Panc1 (cell line): ENCODE data around the gene MAPK8. TPM values are rescaled to one million over a fixed set of nuclear protein-coding genes. Genes with fewer than 3 reads are reported as not detected.

Experiments
- ATAC-seq: fragments of 200-7000 bp; cut with Tn5 transposase; 2 replicates; pipeline ENCODE4 v1.9.1; 2020; ENCODE audit warnings: mild to moderate bottlenecking, moderate library complexity
- BruUV-seq: library from RNA; stranded (reverse); fragments of 400-500 nt; replicated peaks from 2 replicates; lab custom pipeline; 2021; lab: Mats Ljungman, UMichigan
- CTCF ChIA-PET: fragments of 300-600 bp; sonication (Branson Sonifier 250); formaldehyde crosslinking; loops from one replicate; lab custom pipeline; 2022; ENCODE audit warnings: antibody characterized with exemption; lab: Charles Lee
- POLR2A ChIA-PET: fragments of 300-600 bp; sonication (Branson Sonifier 250); formaldehyde crosslinking; loops from one replicate; lab custom pipeline; 2022; ENCODE audit warnings: antibody characterized with exemption; lab: Charles Lee
- DNase-seq: peaks from one replicate; pipeline ENCODE4 v3.0.0-alpha.2; 2010; ENCODE audit warnings: low read depth, low spot score
- H3K27ac ChIP-seq: 2 replicates; pipeline ENCODE4 v1.5.1; 2011; ENCODE audit warnings: mild to moderate bottlenecking, low read length, inconsistent platforms
- H3K27me3 ChIP-seq: fragments of 200-500 bp; sonication (Bioruptor generic); 2 replicates; pipeline ENCODE4 v1.6.0; 2014; ENCODE audit warnings: low read length, inconsistent platforms; ENCODE audit not compliant: control insufficient read depth, insufficient read depth
- H3K36me3 ChIP-seq: fragments of 200-500 bp; sonication (Bioruptor generic); 2 replicates; pipeline ENCODE4 v1.5.1; 2014; ENCODE audit warnings: inconsistent platforms, mild to moderate bottlenecking, low read length, moderate library complexity; ENCODE audit not compliant: control insufficient read depth, insufficient read depth
- H3K4me1 ChIP-seq: 2 replicates; pipeline ENCODE4 v1.5.1; 2011; ENCODE audit warnings: inconsistent platforms, mild to moderate bottlenecking, low read length, moderate library complexity; ENCODE audit not compliant: control insufficient read depth, insufficient read depth
- H3K4me3 ChIP-seq, 2 experiments: 2 replicates each; pipeline ENCODE4 v1.5.1; 2011 to 2012; ENCODE audit warnings: low read depth in 2 of 2, low read length in 2 of 2, mild to moderate bottlenecking in 2 of 2, inconsistent platforms in 1 of 2, moderate library complexity in 1 of 2
- H3K9me3 ChIP-seq: fragments of 200-500 bp; sonication (Bioruptor generic); 2 replicates; pipeline ENCODE4 v1.5.1; 2014; ENCODE audit warnings: low read depth, mild to moderate bottlenecking, inconsistent platforms, low read length, moderate library complexity; ENCODE audit not compliant: control insufficient read depth, insufficient read depth
- CTCF ChIP-seq: fragments of 450-650 bp; IDR thresholded peaks from 2 replicates; pipeline ENCODE4 v1.5.1; 2017; ENCODE audit warnings: mild to moderate bottlenecking
- POLR2AphosphoS5 ChIP-seq: IDR thresholded peaks from 2 replicates; pipeline ENCODE4 v1.6.1; 2012; ENCODE audit warnings: mild to moderate bottlenecking, low read depth, low read length, moderate library complexity
- REST ChIP-seq, 2 experiments: IDR thresholded peaks; 2 replicates each; pipeline ENCODE4 v1.6.1; 2011 to 2012; ENCODE audit warnings: low read depth in 2 of 2, control low read depth in 1 of 2, low read length in 1 of 2, mild to moderate bottlenecking in 1 of 2, moderate library complexity in 1 of 2; ENCODE audit not compliant: insufficient read depth in 1 of 2
- SIN3A ChIP-seq: IDR thresholded peaks from 2 replicates; pipeline ENCODE4 v1.6.1; 2012; ENCODE audit warnings: low read depth, mild to moderate bottlenecking, low read length, moderate library complexity, borderline replicate concordance; ENCODE audit not compliant: insufficient read depth
- TCF7L2 ChIP-seq: IDR thresholded peaks from 2 replicates; pipeline ENCODE4 v1.6.1; 2011; ENCODE audit warnings: mild to moderate bottlenecking, low read depth, low read length, inconsistent platforms
- in situ Hi-C: cut with HindIII; loops from 2 replicates; pipeline ENCODE4 v1.10.0; 2016; ENCODE audit warnings: low sequenced_read_pairs, low pct_unique_long_range_greater_than_20kb
- intact Hi-C: fragments of 100-400 bp; cut with micrococcal nuclease; formaldehyde crosslinking; loops from one replicate; pipeline ENCODE4 v1.10.0; 2022; ENCODE audit not compliant: unreplicated experiment
- total RNA-seq: library from RNA; stranded (reverse); gene quantifications from one replicate; pipeline ENCODE4 v1.2.1, GENCODE V29; 2021; ENCODE audit not compliant: unreplicated experiment

MAPK8 gene
- total RNA-seq, 1 experiment from 2014 or later, result 66.6 TPM

- no peaks in the 10 kb centered on the region for H3K4me1 ChIP-seq
Observed at GRCh38 chr10:48472501-48473069, 166.1 kb downstream of the MAPK8 start.

GRCh38 chr10:48473704-48474103 lies 167.2 kb downstream of the MAPK8 start:
- DNase-seq (no peak), ATAC-seq (no peak)
- ChIA-PET POLR2A (no interaction called here), CTCF (no interaction called here)
- intact Hi-C loops (no loop called here), in situ Hi-C loops (no loop called here)
- Histone ChIP-seq H3K36me3 (no peaks in the 10 kb centered on the region), H3K4me1 (no peaks in the 10 kb centered on the region), H3K4me3 (no peak overlapping the region), H3K27me3 (peaks cover 7% of the 10 kb centered on the region; the same call in 1 of the 2 replicates), H3K27ac (no peak overlapping the region), H3K9me3 (no peaks in the 10 kb centered on the region)
- no TSS peak for BruUV-seq
- TF ChIP-seq TCF7L2, result no peak
- TF ChIP-seq REST (IDR thresholded peaks at IDR 0.05; ENCODE audit: insufficient read depth in 1 of 2, low read depth in 2 of 2, low read length in 1 of 2), result no peak
- TF ChIP-seq POLR2AphosphoS5, result no peak
- no peak for TF ChIP-seq SIN3A
- no peak for TF ChIP-seq CTCF

More at GRCh38 chr10:48472501-48473069, 166.1 kb downstream of the MAPK8 start:
- Histone ChIP-seq H3K36me3 (no peaks in the 10 kb centered on the region), H3K9me3 (no peaks in the 10 kb centered on the region), H3K4me3 (no peak overlapping the region), H3K27me3 (peaks cover 7% of the 10 kb centered on the region; the same call in 1 of the 2 replicates), H3K27ac (no peak overlapping the region)
- intact Hi-C loops, result no loop called here
- POLR2A ChIA-PET, result no interaction called here
- in situ Hi-C loops, result no loop called here
- CTCF ChIA-PET, result no interaction called here
- TF ChIP-seq POLR2AphosphoS5 (no peak), REST (IDR thresholded peaks at IDR 0.05; ENCODE audit: insufficient read depth in 1 of 2, low read depth in 2 of 2, low read length in 1 of 2) (no peak), CTCF (no peak), TCF7L2 (no peak), SIN3A (no peak)
- DNase-seq (no peak), ATAC-seq (no peak)
- BruUV-seq, result no TSS peak
